ENCODE results near the gene ACOT4. TPM values are rescaled to one million over a fixed set of nuclear protein-coding genes. Genes with fewer than 3 reads are reported as not detected.

The ACOT4 gene
- total RNA-seq, 2 experiments from 2014 or later, result 1.0 to 1.2 TPM

- H3K27ac ChIP-seq (ENCODE audit: low read depth in 1 of 2, low read length in 2 of 2), result no peak overlapping the region
- intact Hi-C loops (cut with DNase I, micrococcal nuclease), result loop anchor here (2.0 to 5.0 kb wide), 3 partner anchors 21 to 121 kb away; partner anchors contain the start of genes ACOT2 (in 2 of the 2) and RIOX1 (in 1 of the 2)
- H3K27me3 Mint-ChIP-seq, result no peaks in the 10 kb centered on the region
Measured at GRCh38 chr14:73613419-73613963, 21.8 kb downstream of the ACOT4 start.

GRCh38 chr14:73616831-73617230 is 25.2 kb downstream of the ACOT4 start:
- TF ChIP-seq CTCF (IDR thresholded peaks at IDR 0.05), result no peak
- Histone ChIP-seq H3K27ac (ENCODE audit: low read depth in 1 of 2, low read length in 2 of 2) (no peak overlapping the region), H3K4me1 (ENCODE audit: insufficient read depth, low read length) (peaks cover 10% of the 10 kb centered on the region), H3K27me3 (ENCODE audit: control insufficient read depth in 1 of 2, insufficient read depth in 2 of 2, low read length in 2 of 2) (no peaks in the 10 kb centered on the region), H3K36me3 (ENCODE audit: insufficient read depth, low read length) (no peaks in the 10 kb centered on the region), H3K9me3 (ENCODE audit: control insufficient read depth in 1 of 2, insufficient read depth in 1 of 2, low read length in 2 of 2) (no peaks in the 10 kb centered on the region), H3K4me3 (ENCODE audit: low read length) (no peak overlapping the region)
- Mint-ChIP-seq H3K27ac (no peak overlapping the region), H3K4me3 (no peak overlapping the region), H3K9me3 (no peaks in the 10 kb centered on the region), H3K27me3 (no peaks in the 10 kb centered on the region), H3K36me3 (ENCODE audit: low read depth) (peaks cover 3% of the 10 kb centered on the region), H3K4me1 (ENCODE audit: low read depth) (peaks cover 7% of the 10 kb centered on the region)
- intact Hi-C loops (cut with DNase I, micrococcal nuclease), result no loop called here
- no peak for ATAC-seq (ENCODE audit: poor library complexity)
- ChIA-PET POLR2A (no interaction called here), CTCF (no interaction called here)
- DNase-seq, result no peak

More at GRCh38 chr14:73613419-73613963, 21.8 kb downstream of the ACOT4 start:
- ChIA-PET CTCF (no interaction called here), POLR2A (interaction anchor here (0.7 to 3.0 kb wide), 26 partner anchors 13 to 555 kb away, joined by 3 to 90 read pairs (median 6); partner anchors contain the start of genes ACOT2, ACOT4, DNAL1 and NUMB)
- Histone ChIP-seq H3K9me3 (ENCODE audit: control insufficient read depth in 1 of 2, insufficient read depth in 1 of 2, low read length in 2 of 2) (no peaks in the 10 kb centered on the region), H3K4me1 (ENCODE audit: insufficient read depth, low read length) (peaks cover 10% of the 10 kb centered on the region), H3K36me3 (ENCODE audit: insufficient read depth, low read length) (no peaks in the 10 kb centered on the region), H3K27me3 (ENCODE audit: control insufficient read depth in 1 of 2, insufficient read depth in 2 of 2, low read length in 2 of 2) (no peaks in the 10 kb centered on the region), H3K4me3 (ENCODE audit: low read length) (peak overlapping the region; percentile 56)
- no peak for TF ChIP-seq CTCF (IDR thresholded peaks at IDR 0.05)
- DNase-seq (no peak), ATAC-seq (ENCODE audit: poor library complexity) (no peak)
- Mint-ChIP-seq H3K4me1 (ENCODE audit: low read depth) (peaks cover 7% of the 10 kb centered on the region), H3K4me3 (peak overlapping the region; percentile 91), H3K36me3 (ENCODE audit: low read depth) (peaks cover 3% of the 10 kb centered on the region), H3K27ac (peak overlapping the region; percentile 82), H3K9me3 (no peaks in the 10 kb centered on the region)

GRCh38 chr14:73619524-73619923 is 27.9 kb downstream of the ACOT4 start:
- no peak overlapping the region for H3K27ac ChIP-seq (ENCODE audit: low read depth in 1 of 2, low read length in 2 of 2)
- no peaks in the 10 kb centered on the region for H3K4me1 Mint-ChIP-seq (ENCODE audit: low read depth)
- no peak overlapping the region for H3K27ac Mint-ChIP-seq
- H3K9me3 ChIP-seq (ENCODE audit: control insufficient read depth in 1 of 2, insufficient read depth in 1 of 2, low read length in 2 of 2), result no peaks in the 10 kb centered on the region
- ATAC-seq (ENCODE audit: poor library complexity) (no peak), DNase-seq (no peak)
- H3K4me1 ChIP-seq (ENCODE audit: insufficient read depth, low read length), result no peaks in the 10 kb centered on the region
- ChIA-PET POLR2A (no interaction called here), CTCF (no interaction called here)
- H3K36me3 ChIP-seq (ENCODE audit: insufficient read depth, low read length), result no peaks in the 10 kb centered on the region
- no peak overlapping the region for H3K4me3 Mint-ChIP-seq
- no peaks in the 10 kb centered on the region for H3K9me3 Mint-ChIP-seq
- H3K27me3 Mint-ChIP-seq, result no peaks in the 10 kb centered on the region
- H3K27me3 ChIP-seq (ENCODE audit: control insufficient read depth in 1 of 2, insufficient read depth in 2 of 2, low read length in 2 of 2), result no peaks in the 10 kb centered on the region
- intact Hi-C loops (cut with DNase I, micrococcal nuclease), result no loop called here
- H3K4me3 ChIP-seq (ENCODE audit: low read length), result no peak overlapping the region
- no peaks in the 10 kb centered on the region for H3K36me3 Mint-ChIP-seq (ENCODE audit: low read depth)
- TF ChIP-seq CTCF (IDR thresholded peaks at IDR 0.05), result no peak
